Right atrium auricular region (tissue), 2 donors: ENCODE measurements around the gene SEMA4C. TPM values are rescaled to one million over a fixed set of nuclear protein-coding genes. Genes with fewer than 3 reads are reported as not detected.
"Not testable (repeated sequence)": the region's sequence is repeated elsewhere in the genome, so short reads cannot be mapped to it uniquely, and the experiment has no call there.

Experiments used
- DNase-seq: peaks from one replicate; pipeline ENCODE4 v3.0.0-alpha.2; 2019; ENCODE audit warnings: low spot score
- H3K27ac ChIP-seq, 2 donors: fragments of 200-600 bp; sonication (generic); 1 replicate in 1 of 2; 2 replicates in 1 of 2; pipeline ENCODE4 v1.5.1; 2016 to 2019
- H3K27me3 ChIP-seq, 2 donors: fragments of 200-600 bp; sonication (generic); one replicate each; pipeline versions ENCODE4 v1.5.1 to v1.6.0; 2017 to 2019
- H3K36me3 ChIP-seq: fragments of 200-600 bp; sonication (generic); one replicate; pipeline ENCODE4 v1.5.1; 2016
- H3K4me1 ChIP-seq, 2 donors: fragments of 200-600 bp; sonication (generic); one replicate each; pipeline versions ENCODE4 v1.5.1 to v1.6.0; 2017 to 2019
- H3K4me3 ChIP-seq, 2 donors: fragments of 200-600 bp; sonication (generic); 1 replicate in 1 of 2; 2 replicates in 1 of 2; pipeline ENCODE4 v1.5.1; 2017 to 2019; ENCODE audit warnings: mild to moderate bottlenecking in 1 of 2, moderate library complexity in 1 of 2
- H3K9me3 ChIP-seq, 2 donors: fragments of 200-600 bp; sonication (generic); one replicate each; pipeline ENCODE4 v1.5.1; 2019
- total RNA-seq, 2 donors: library from RNA; depleted of rRNA; stranded (reverse); fragments of >200 nt; gene quantifications; one replicate each; pipeline ENCODE4 v1.1.0, GENCODE V29; 2016
- TF ChIP-seq, protein P1 (sequence below), 2 donors: fragments of 200-600 bp; sonication (generic); IDR thresholded peaks; one replicate each; pipeline ENCODE4 v1.5.1; 2019; ENCODE audit warnings: antibody characterized with exemption in 2 of 2

Gene SEMA4C
- total RNA-seq, 2 donors from 2014 or later: 12.0 to 23.3 TPM

DNA sequence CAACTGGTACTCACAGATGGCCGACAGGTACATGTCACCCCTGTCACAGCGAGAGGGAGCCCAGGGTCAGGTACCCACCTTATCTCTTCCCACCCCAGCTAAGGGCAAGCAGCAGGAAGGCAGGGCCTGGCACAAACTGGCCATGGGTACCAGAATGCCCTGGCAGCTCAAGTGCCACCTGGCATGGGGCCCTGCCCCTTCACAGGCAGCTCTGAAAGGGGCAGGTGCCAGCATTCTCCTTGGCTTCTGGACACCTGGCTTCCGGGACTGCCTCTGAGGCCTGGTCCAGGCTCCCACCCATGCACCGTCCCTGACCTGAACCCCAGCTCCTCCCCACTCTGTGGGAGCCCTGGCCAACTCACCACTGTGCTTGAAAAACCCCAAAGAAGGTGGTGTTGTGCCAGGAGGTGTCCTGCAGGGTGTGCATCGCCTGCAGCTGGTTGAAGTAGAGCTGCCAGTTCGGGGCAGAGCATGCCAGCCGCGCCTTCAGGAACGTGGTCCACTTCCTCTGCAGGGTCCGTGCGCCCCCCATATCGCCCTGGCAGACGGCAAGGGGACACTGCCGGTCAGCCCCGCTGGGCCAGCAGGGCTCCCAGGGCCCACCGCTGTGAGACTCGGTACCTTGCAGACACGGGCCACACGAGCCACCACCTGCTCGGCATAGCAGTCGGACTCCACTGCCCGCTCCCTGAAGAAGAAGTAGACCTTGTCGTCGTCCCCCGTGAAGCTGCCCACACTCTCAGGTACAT, 5.4 kb downstream of the SEMA4C start:
- no peak for DNase-seq
- Histone ChIP-seq H3K9me3 (no peaks in the 10 kb centered on the region), H3K36me3 (peaks cover 66% of the 10 kb centered on the region), H3K27me3 (no peaks in the 10 kb centered on the region), H3K27ac (no peak overlapping the region), H3K4me3 (no peak overlapping the region), H3K4me1 (peaks cover 0 to 61% of the 10 kb centered on the region in 2 donors)
- TF ChIP-seq, protein P1, sequence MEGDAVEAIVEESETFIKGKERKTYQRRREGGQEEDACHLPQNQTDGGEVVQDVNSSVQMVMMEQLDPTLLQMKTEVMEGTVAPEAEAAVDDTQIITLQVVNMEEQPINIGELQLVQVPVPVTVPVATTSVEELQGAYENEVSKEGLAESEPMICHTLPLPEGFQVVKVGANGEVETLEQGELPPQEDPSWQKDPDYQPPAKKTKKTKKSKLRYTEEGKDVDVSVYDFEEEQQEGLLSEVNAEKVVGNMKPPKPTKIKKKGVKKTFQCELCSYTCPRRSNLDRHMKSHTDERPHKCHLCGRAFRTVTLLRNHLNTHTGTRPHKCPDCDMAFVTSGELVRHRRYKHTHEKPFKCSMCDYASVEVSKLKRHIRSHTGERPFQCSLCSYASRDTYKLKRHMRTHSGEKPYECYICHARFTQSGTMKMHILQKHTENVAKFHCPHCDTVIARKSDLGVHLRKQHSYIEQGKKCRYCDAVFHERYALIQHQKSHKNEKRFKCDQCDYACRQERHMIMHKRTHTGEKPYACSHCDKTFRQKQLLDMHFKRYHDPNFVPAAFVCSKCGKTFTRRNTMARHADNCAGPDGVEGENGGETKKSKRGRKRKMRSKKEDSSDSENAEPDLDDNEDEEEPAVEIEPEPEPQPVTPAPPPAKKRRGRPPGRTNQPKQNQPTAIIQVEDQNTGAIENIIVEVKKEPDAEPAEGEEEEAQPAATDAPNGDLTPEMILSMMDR (IDR thresholded peaks at IDR 0.05): no peak

- Histone ChIP-seq H3K4me3 (no peak overlapping the region), H3K27ac (no peak overlapping the region), H3K9me3 (no peaks in the 10 kb centered on the region), H3K27me3 (no peaks in the 10 kb centered on the region), H3K4me1 (peaks cover 0 to 69% of the 10 kb centered on the region in 2 donors), H3K36me3 (peaks cover 66% of the 10 kb centered on the region)
- no peak for DNase-seq
- TF ChIP-seq, protein P1 (IDR thresholded peaks at IDR 0.05): no peak
Measured at GRCh38 chr2:96863575-96864342, 6.1 kb downstream of the SEMA4C start.

- not testable (repeated sequence) for H3K9me3 ChIP-seq, DNase-seq, H3K27ac ChIP-seq, H3K27me3 ChIP-seq, H3K4me3 ChIP-seq
- H3K4me1 ChIP-seq: peaks cover 0 to 70% of the 10 kb centered on the region in 2 donors
- H3K36me3 ChIP-seq: peaks cover 66% of the 10 kb centered on the region
Measured at GRCh38 chr2:96863056-96863455, 6.8 kb downstream of the SEMA4C start.

DNA sequence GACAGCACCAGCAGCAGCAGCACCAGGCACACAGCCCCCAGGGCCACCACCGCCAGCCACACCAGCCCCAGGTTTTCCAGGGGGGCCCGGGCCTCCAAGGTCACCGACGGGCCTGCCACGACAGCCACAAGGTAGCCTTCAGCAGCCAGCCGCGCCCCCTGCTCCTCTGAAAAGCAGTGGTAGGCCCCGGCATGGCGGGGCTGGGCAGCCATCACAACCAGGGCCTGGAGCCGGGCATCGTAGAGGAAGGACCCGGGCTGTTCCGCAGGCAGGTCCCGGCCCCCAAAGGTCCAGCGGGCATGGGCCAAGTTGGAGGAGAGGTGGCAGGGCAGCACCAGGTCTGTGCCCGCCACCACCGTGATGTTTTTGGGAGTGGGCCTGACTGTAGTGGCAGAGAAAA, 8.8 kb downstream of the SEMA4C start:
- Histone ChIP-seq H3K4me1 (peaks cover 0 to 64% of the 10 kb centered on the region in 2 donors), H3K27me3 (no peaks in the 10 kb centered on the region), H3K9me3 (no peaks in the 10 kb centered on the region), H3K36me3 (peaks cover 58% of the 10 kb centered on the region), H3K4me3 (no peak overlapping the region), H3K27ac (no peak overlapping the region)
- TF ChIP-seq, protein P1 (IDR thresholded peaks at IDR 0.05): no peak
- DNase-seq: no peak

DNA sequence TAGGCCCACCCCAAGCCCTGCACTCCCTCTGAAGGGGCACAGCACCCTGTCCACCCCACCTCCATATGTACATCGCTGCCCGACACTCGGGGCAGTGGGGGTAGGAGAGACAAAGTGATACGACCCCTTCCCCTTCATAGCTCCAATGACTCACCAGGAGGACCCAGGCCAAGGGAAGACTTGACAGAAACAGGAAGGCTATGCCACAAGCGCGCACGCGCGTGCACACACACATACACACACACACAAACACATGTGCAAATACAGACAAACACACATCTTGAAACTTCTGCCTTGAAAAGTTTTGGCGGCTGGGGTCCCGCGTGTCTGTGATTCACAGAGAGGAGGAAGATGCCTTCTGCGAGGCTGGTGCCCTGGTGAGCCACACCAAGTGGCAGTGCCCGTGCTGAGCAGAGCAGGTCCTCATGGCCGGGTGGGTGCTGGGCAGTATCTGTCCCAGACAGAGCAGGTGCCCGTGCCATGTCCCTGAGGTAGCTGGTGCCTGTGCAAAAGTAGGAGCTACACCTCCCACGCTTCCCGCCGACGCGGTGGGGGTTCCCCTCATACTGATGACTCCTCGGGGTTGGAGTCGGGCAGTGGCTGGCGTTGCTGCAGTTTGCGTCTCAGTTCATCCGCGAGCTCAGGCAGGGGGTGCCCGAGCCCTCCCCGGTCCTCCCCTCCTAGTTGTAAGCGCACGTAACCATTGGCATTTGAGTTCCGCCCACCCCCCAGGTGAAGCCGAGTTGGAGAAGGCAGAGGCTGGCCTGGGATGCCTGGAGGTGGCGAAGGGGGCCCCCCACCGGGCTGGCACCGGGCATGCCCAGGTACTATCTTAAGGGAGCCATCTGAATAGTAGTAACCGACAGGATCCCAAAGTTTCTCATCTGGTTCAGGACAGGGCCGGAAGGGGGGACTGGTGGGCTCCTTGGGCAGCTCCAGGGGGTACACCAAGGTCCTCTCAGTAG, 9.5 kb downstream of the SEMA4C start:
- peak overlapping the region; percentile 39 to 79 for H3K27ac ChIP-seq
- peaks cover 0 to 57% of the 10 kb centered on the region in 2 donors for H3K4me1 ChIP-seq
- TF ChIP-seq, protein P1 (IDR thresholded peaks at IDR 0.05): no peak
- no peak for DNase-seq
- no peak overlapping the region for H3K4me3 ChIP-seq
- H3K9me3 ChIP-seq: no peaks in the 10 kb centered on the region
- H3K27me3 ChIP-seq: no peaks in the 10 kb centered on the region
- peaks cover 50% of the 10 kb centered on the region for H3K36me3 ChIP-seq
